Measurements from ENCODE around the gene CDH3. TPM values are rescaled to one million over a fixed set of nuclear protein-coding genes. Genes with fewer than 3 reads are reported as not detected.

CDH3 gene
- total RNA-seq, 2 donors from 2014 or later: 79.6 to 88.1 TPM

- no peak overlapping the region for H3K27ac Mint-ChIP-seq
- H3K4me1 Mint-ChIP-seq: peaks cover 14% of the 10 kb centered on the region
- H3K27me3 Mint-ChIP-seq (ENCODE audit: insufficient read depth): no peaks in the 10 kb centered on the region
- DNase-seq: no peak
- no peaks in the 10 kb centered on the region for H3K9me3 ChIP-seq (ENCODE audit: control insufficient read depth, low read length)
- no peak overlapping the region for H3K27ac ChIP-seq (ENCODE audit: low read depth, low read length)
- no peaks in the 10 kb centered on the region for H3K27me3 ChIP-seq (ENCODE audit: control insufficient read depth, insufficient read depth, low read length, poor library complexity, severe bottlenecking)
- H3K9ac ChIP-seq (ENCODE audit: extremely low read depth, low read length, poor library complexity, severe bottlenecking): no peak overlapping the region
- 40 to 79% methylated on average over 1 to 2 of the region's 2 CpGs for WGBS, 2 experiments (ENCODE audit: insufficient coverage in 1 of 2, insufficient read length in 1 of 2)
- TF ChIP-seq, protein P1, sequence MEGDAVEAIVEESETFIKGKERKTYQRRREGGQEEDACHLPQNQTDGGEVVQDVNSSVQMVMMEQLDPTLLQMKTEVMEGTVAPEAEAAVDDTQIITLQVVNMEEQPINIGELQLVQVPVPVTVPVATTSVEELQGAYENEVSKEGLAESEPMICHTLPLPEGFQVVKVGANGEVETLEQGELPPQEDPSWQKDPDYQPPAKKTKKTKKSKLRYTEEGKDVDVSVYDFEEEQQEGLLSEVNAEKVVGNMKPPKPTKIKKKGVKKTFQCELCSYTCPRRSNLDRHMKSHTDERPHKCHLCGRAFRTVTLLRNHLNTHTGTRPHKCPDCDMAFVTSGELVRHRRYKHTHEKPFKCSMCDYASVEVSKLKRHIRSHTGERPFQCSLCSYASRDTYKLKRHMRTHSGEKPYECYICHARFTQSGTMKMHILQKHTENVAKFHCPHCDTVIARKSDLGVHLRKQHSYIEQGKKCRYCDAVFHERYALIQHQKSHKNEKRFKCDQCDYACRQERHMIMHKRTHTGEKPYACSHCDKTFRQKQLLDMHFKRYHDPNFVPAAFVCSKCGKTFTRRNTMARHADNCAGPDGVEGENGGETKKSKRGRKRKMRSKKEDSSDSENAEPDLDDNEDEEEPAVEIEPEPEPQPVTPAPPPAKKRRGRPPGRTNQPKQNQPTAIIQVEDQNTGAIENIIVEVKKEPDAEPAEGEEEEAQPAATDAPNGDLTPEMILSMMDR (conservative IDR thresholded peaks at IDR 0.05): no peak
- no peaks in the 10 kb centered on the region for H3K36me3 ChIP-seq (ENCODE audit: control insufficient read depth, insufficient read depth, low read length)
- peaks cover 8% of the 10 kb centered on the region for H3K36me3 Mint-ChIP-seq (ENCODE audit: low read depth)
- H3K4me1 ChIP-seq (ENCODE audit: control insufficient read depth, insufficient read depth, low read length): no peaks in the 10 kb centered on the region
- no peak overlapping the region for H3K4me3 Mint-ChIP-seq
- no peak overlapping the region for H3K4me3 ChIP-seq (ENCODE audit: low read length)
- H3K9me3 Mint-ChIP-seq: no peaks in the 10 kb centered on the region
Observed at GRCh38 chr16:68656751-68657150, 11.6 kb downstream of the CDH3 start.

- WGBS, 2 experiments (ENCODE audit: insufficient coverage in 1 of 2, insufficient read length in 1 of 2): 93 to 96% methylated on average over 8 to 11 of the region's 13 CpGs
- H3K9me3 ChIP-seq (ENCODE audit: control insufficient read depth, low read length): no peaks in the 10 kb centered on the region
- H3K9ac ChIP-seq (ENCODE audit: extremely low read depth, low read length, poor library complexity, severe bottlenecking): no peak overlapping the region
- no peak for DNase-seq
- Mint-ChIP-seq H3K4me1 (peaks cover 14% of the 10 kb centered on the region), H3K27ac (peak overlapping the region; percentile 74), H3K27me3 (ENCODE audit: insufficient read depth) (no peaks in the 10 kb centered on the region), H3K4me3 (no peak overlapping the region), H3K9me3 (peaks cover 2% of the 10 kb centered on the region), H3K36me3 (ENCODE audit: low read depth) (peaks cover 10% of the 10 kb centered on the region)
- no peaks in the 10 kb centered on the region for H3K4me1 ChIP-seq (ENCODE audit: control insufficient read depth, insufficient read depth, low read length)
- H3K36me3 ChIP-seq (ENCODE audit: control insufficient read depth, insufficient read depth, low read length): no peaks in the 10 kb centered on the region
- H3K27ac ChIP-seq (ENCODE audit: low read depth, low read length): no peak overlapping the region
- TF ChIP-seq, protein P1 (conservative IDR thresholded peaks at IDR 0.05): no peak
- no peak overlapping the region for H3K4me3 ChIP-seq (ENCODE audit: low read length)
- no peaks in the 10 kb centered on the region for H3K27me3 ChIP-seq (ENCODE audit: control insufficient read depth, insufficient read depth, low read length, poor library complexity, severe bottlenecking)
Observed at GRCh38 chr16:68658341-68658973, 13.3 kb downstream of the CDH3 start.

GRCh38 chr16:68658974-68659360 lies 13.9 kb downstream of the CDH3 start:
- DNase-seq: no peak
- Histone ChIP-seq H3K27ac (ENCODE audit: low read depth, low read length) (no peak overlapping the region), H3K9me3 (ENCODE audit: control insufficient read depth, low read length) (no peaks in the 10 kb centered on the region), H3K9ac (ENCODE audit: extremely low read depth, low read length, poor library complexity, severe bottlenecking) (no peak overlapping the region), H3K27me3 (ENCODE audit: control insufficient read depth, insufficient read depth, low read length, poor library complexity, severe bottlenecking) (no peaks in the 10 kb centered on the region), H3K4me3 (ENCODE audit: low read length) (no peak overlapping the region), H3K4me1 (ENCODE audit: control insufficient read depth, insufficient read depth, low read length) (no peaks in the 10 kb centered on the region), H3K36me3 (ENCODE audit: control insufficient read depth, insufficient read depth, low read length) (no peaks in the 10 kb centered on the region)
- H3K9me3 Mint-ChIP-seq: peaks cover 2% of the 10 kb centered on the region
- H3K36me3 Mint-ChIP-seq (ENCODE audit: low read depth): peaks cover 9% of the 10 kb centered on the region
- H3K4me3 Mint-ChIP-seq: no peak overlapping the region
- 80 to 93% methylated on average over 1 of the region's 1 CpG for WGBS, 2 experiments (ENCODE audit: insufficient coverage in 1 of 2, insufficient read length in 1 of 2)
- H3K4me1 Mint-ChIP-seq: peaks cover 14% of the 10 kb centered on the region
- H3K27me3 Mint-ChIP-seq (ENCODE audit: insufficient read depth): no peaks in the 10 kb centered on the region
- no peak overlapping the region for H3K27ac Mint-ChIP-seq
- TF ChIP-seq, protein P1 (conservative IDR thresholded peaks at IDR 0.05): no peak
